Adrenal gland (tissue), 12 donors: ENCODE data around the gene TMCC1. TPM values are rescaled to one million over a fixed set of nuclear protein-coding genes. Genes with fewer than 3 reads are reported as not detected.

ENCODE experiments used
- DNase-seq, 7 donors: peaks; one replicate each; pipeline ENCODE4 v3.0.0-alpha.2; 2019 to 2020
- H3K27ac ChIP-seq, 5 donors: fragments of 200-600 bp; sonication (generic) in 4 of 5; 1 replicate in 3 of 5; 2 replicates in 2 of 5; pipeline versions ENCODE4 v1.5.1 to v1.8.0; 2016 to 2020; ENCODE audit warnings: mild to moderate bottlenecking in 1 of 5
- H3K27me3 ChIP-seq: fragments of 200-600 bp; 2 replicates; pipeline ENCODE4 v1.8.0; 2021
- H3K36me3 ChIP-seq, 2 donors: fragments of 200-600 bp; replicated peaks in 1 of 2; 1 replicate in 1 of 2; 2 replicates in 1 of 2; pipeline versions ENCODE4 v1.5.1 to v1.8.0; 2018 to 2022
- H3K4me1 ChIP-seq, 2 donors: fragments of 200-600 bp; replicated peaks in 1 of 2; 1 replicate in 1 of 2; 2 replicates in 1 of 2; pipeline versions ENCODE4 v1.5.1 to v1.8.0; 2018 to 2021
- H3K4me3 ChIP-seq, 4 donors: fragments of 200-600 bp; sonication (generic) in 3 of 4; one replicate each; pipeline ENCODE4 v1.5.1; 2016 to 2018
- H3K9me3 ChIP-seq, 3 donors: fragments of 200-600 bp; sonication (generic) in 1 of 3; replicated peaks in 1 of 3; 1 replicate in 2 of 3; 2 replicates in 1 of 3; pipeline versions ENCODE4 v1.5.1 to v1.8.0; 2016 to 2021
- POLR2A ChIP-seq, 2 donors: fragments of 450-650 bp; IDR thresholded peaks; one replicate each; pipeline ENCODE4 v1.6.1; 2017; ENCODE audit warnings: antibody characterized with exemption in 2 of 2, mild to moderate bottlenecking in 2 of 2, moderate library complexity in 1 of 2
- WGBS, 4 donors: extraction: QIAGEN DNeasy Blood & Tissue Kit in 2 of 4; methylation state at CpG; one replicate each; pipeline versions ENCODE4 v1.1.5 to v1.1.7; 2013 to 2017; 5-methylcytosine and 5-hydroxymethylcytosine counted together
- intact Hi-C, 2 donors: fragments of 100-400 bp; cut with DNase I; formaldehyde crosslinking; loops; one replicate each; pipeline versions ENCODE4 v1.14.1 to v1.15.0; 2022 to 2023
- polyA plus RNA-seq, 3 donors: library from polyadenylated mRNA; stranded (reverse); fragments of 200-250 nt in 2 of 3; fragments of 350-450 nt in 1 of 3; fragmentation: Illumina TruSeq in 1 of 3; extraction: RNeasy Lipid Tissue Mini Kit (QIAGEN cat#74804) in 1 of 3; gene quantifications; one replicate each; pipeline ENCODE4 v1.2.3, GENCODE V29; 2013 to 2014
- total RNA-seq, 9 donors: library from RNA; depleted of rRNA in 4 of 9; stranded (reverse); fragments of >200 nt in 4 of 9; fragments of 120-200 nt in 1 of 9; fragmentation: NEBNext Ultra II Directional in 1 of 9; extraction: Animal tissue kit (Norgen Biotek cat#: 25700) in 1 of 9; gene quantifications; one replicate each; pipeline versions ENCODE4 v1.1.0 to v1.2.4, GENCODE V29; 2013 to 2023
- TF ChIP-seq, protein P1 (sequence below), 6 experiments: fragments of 450-650 bp in 4 of 6; fragments of 200-600 bp in 2 of 6; sonication (generic) in 1 of 6; IDR thresholded peaks; 1 replicate in 5 of 6; 2 replicates in 1 of 6; pipeline versions ENCODE4 v1.5.1 to v1.8.0; 2016 to 2021; ENCODE audit warnings: antibody characterized with exemption in 6 of 6, mild to moderate bottlenecking in 2 of 6, moderate library complexity in 1 of 6
- donor health status: healthy with polysubstance abuse.
- donor health status: Bipolar disorder and iron deficiency.
- donor health status: DM: yes; HTN: yes; CAD: no.
- donor health status: DM: no; HTN: no; CAD: no.
- donor health status: DM: no; HTN: no; CAD: no.
- donor health status: DM: yes; HTN: yes; CAD: no.

Gene TMCC1
- total and polyA plus RNA-seq, 12 donors, result 6.3 to 141 (median 22.9) TPM

- H3K9me3 ChIP-seq, result no peaks in the 10 kb centered on the region
Observed at GRCh38 chr3:129838086-129838485, 55.4 kb downstream of the TMCC1 start.

GRCh38 chr3:129837065-129837642 is 56.4 kb downstream of the TMCC1 start:
- H3K4me3 ChIP-seq, result no peak overlapping the region
- H3K36me3 ChIP-seq, result no peaks in the 10 kb centered on the region
- whole genome bisulfite sequencing, 4 donors, result 75 to 90% (median 82%) methylated on average over 2 of the region's 2 CpGs
- intact Hi-C loops, result loop anchor here in 1 of 2 donors (10.0 kb wide), 1 partner anchor 58 kb away; the partner anchor contains the start of gene TMCC1
- H3K4me1 ChIP-seq, result peaks cover 0 to 11% of the 10 kb centered on the region in 2 donors
- DNase-seq, result no peak
- TF ChIP-seq, protein P1, sequence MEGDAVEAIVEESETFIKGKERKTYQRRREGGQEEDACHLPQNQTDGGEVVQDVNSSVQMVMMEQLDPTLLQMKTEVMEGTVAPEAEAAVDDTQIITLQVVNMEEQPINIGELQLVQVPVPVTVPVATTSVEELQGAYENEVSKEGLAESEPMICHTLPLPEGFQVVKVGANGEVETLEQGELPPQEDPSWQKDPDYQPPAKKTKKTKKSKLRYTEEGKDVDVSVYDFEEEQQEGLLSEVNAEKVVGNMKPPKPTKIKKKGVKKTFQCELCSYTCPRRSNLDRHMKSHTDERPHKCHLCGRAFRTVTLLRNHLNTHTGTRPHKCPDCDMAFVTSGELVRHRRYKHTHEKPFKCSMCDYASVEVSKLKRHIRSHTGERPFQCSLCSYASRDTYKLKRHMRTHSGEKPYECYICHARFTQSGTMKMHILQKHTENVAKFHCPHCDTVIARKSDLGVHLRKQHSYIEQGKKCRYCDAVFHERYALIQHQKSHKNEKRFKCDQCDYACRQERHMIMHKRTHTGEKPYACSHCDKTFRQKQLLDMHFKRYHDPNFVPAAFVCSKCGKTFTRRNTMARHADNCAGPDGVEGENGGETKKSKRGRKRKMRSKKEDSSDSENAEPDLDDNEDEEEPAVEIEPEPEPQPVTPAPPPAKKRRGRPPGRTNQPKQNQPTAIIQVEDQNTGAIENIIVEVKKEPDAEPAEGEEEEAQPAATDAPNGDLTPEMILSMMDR (IDR thresholded peaks at IDR 0.05), result no peak
- TF ChIP-seq POLR2A (IDR thresholded peaks at IDR 0.05), result no peak
- no peaks in the 10 kb centered on the region for H3K9me3 ChIP-seq
- no peaks in the 10 kb centered on the region for H3K27me3 ChIP-seq
- no peak overlapping the region for H3K27ac ChIP-seq

More at GRCh38 chr3:129838086-129838485, 55.4 kb downstream of the TMCC1 start:
- no peak overlapping the region for H3K4me3 ChIP-seq
- 89 to 91% (median 90%) methylated on average over 6 of the region's 6 CpGs for WGBS, 4 donors
- intact Hi-C loops, result loop anchor here in 1 of 2 donors (10.0 kb wide), 1 partner anchor 57 kb away; the partner anchor contains the start of gene TMCC1
- no peak for DNase-seq
- TF ChIP-seq, protein P1 (IDR thresholded peaks at IDR 0.05), result no peak
- TF ChIP-seq POLR2A (IDR thresholded peaks at IDR 0.05), result no peak
- H3K4me1 ChIP-seq, result peaks cover 0 to 11% of the 10 kb centered on the region in 2 donors
- H3K27ac ChIP-seq, result no peak overlapping the region
- H3K27me3 ChIP-seq, result no peaks in the 10 kb centered on the region
- no peaks in the 10 kb centered on the region for H3K36me3 ChIP-seq

- intact Hi-C loops, result loop anchor here in 1 of 2 donors (10.0 kb wide), 1 partner anchor 58 kb away; the partner anchor contains the start of gene TMCC1
- H3K36me3 ChIP-seq, result no peaks in the 10 kb centered on the region
- peaks cover 0 to 11% of the 10 kb centered on the region in 2 donors for H3K4me1 ChIP-seq
- no peaks in the 10 kb centered on the region for H3K27me3 ChIP-seq
- no peaks in the 10 kb centered on the region for H3K9me3 ChIP-seq
- no peak overlapping the region for H3K4me3 ChIP-seq
- 49 to 54% (median 50%) methylated on average over 2 of the region's 2 CpGs for WGBS, 4 donors
- TF ChIP-seq, protein P1 (IDR thresholded peaks at IDR 0.05), result no peak
- no peak for TF ChIP-seq POLR2A (IDR thresholded peaks at IDR 0.05)
- H3K27ac ChIP-seq, result no peak overlapping the region
- no peak for DNase-seq
Observed at GRCh38 chr3:129836381-129837064, 57.0 kb downstream of the TMCC1 start.

GRCh38 chr3:129835198-129835597 is 58.3 kb downstream of the TMCC1 start:
- no peak for DNase-seq
- WGBS, 4 donors, result 80 to 87% (median 85%) methylated on average over 2 of the region's 2 CpGs
- no peaks in the 10 kb centered on the region for H3K36me3 ChIP-seq
- intact Hi-C loops, result loop anchor here in 1 of 2 donors (10.0 kb wide), 1 partner anchor 60 kb away; the partner anchor contains the start of gene TMCC1
- H3K27me3 ChIP-seq, result no peaks in the 10 kb centered on the region
- H3K27ac ChIP-seq, result no peak overlapping the region
- H3K9me3 ChIP-seq, result no peaks in the 10 kb centered on the region
- peaks cover 0 to 17% of the 10 kb centered on the region in 2 donors for H3K4me1 ChIP-seq
- TF ChIP-seq, protein P1 (IDR thresholded peaks at IDR 0.05), result no peak
- no peak for TF ChIP-seq POLR2A (IDR thresholded peaks at IDR 0.05)
- no peak overlapping the region for H3K4me3 ChIP-seq
